GM04503 (cell line): Measurements from ENCODE around the gene MTA3.

Experiments used
- DNase-seq: peaks from one replicate; pipeline ENCODE4 v3.0.0-alpha.2; 2012; ENCODE audit warnings: low read depth

MTA3 gene

GRCh38 chr2:42787424-42787787, 219.0 kb downstream of the MTA3 start:
- no peak for DNase-seq

DNA sequence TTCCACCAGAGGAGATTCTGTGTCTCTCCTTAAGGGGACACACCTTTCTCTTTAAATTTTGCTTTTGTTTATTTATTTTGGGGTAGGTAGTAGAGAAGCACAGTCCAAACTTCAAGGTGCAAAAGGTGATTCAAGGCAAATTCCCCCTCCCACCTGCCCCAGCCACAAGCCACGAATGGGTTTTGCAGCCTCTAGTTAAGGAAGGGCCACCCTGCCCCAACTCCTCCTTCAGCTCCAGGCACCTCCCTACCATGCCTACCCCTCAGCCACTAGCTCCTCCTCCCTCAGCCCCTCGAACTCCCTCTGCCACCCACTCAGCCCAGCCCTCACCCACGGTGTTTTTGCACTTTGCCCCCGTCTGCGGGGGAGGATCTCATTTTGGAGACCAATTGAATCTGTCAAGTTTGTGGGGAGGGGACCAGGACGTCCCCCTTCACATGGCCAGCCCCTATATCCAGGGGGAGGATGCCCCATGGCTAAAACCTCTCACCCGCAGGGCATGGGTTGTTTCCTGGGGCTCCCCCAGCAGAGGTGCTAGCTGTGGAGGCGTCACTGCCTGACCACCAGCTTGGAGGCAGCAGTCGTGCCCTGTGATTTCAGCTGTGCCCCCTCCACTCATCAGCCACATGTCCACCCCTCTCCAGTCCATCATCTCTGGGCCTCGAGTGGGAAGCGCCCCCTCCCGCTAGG, 219.5 kb downstream of the MTA3 start:
- DNase-seq, result no peak

- no peak for DNase-seq
Observed at GRCh38 chr2:42788478-42788793, 220.0 kb downstream of the MTA3 start.

- no peak for DNase-seq
Observed at GRCh38 chr2:42788882-42789281, 220.4 kb downstream of the MTA3 start.

GRCh38 chr2:42789751-42790150, 221.3 kb downstream of the MTA3 start:
- DNase-seq, result no peak

- DNase-seq, result no peak
Observed at GRCh38 chr2:42791606-42792005, 223.2 kb downstream of the MTA3 start.

- no peak for DNase-seq
Observed at GRCh38 chr2:42792087-42792582, 223.7 kb downstream of the MTA3 start.

DNA sequence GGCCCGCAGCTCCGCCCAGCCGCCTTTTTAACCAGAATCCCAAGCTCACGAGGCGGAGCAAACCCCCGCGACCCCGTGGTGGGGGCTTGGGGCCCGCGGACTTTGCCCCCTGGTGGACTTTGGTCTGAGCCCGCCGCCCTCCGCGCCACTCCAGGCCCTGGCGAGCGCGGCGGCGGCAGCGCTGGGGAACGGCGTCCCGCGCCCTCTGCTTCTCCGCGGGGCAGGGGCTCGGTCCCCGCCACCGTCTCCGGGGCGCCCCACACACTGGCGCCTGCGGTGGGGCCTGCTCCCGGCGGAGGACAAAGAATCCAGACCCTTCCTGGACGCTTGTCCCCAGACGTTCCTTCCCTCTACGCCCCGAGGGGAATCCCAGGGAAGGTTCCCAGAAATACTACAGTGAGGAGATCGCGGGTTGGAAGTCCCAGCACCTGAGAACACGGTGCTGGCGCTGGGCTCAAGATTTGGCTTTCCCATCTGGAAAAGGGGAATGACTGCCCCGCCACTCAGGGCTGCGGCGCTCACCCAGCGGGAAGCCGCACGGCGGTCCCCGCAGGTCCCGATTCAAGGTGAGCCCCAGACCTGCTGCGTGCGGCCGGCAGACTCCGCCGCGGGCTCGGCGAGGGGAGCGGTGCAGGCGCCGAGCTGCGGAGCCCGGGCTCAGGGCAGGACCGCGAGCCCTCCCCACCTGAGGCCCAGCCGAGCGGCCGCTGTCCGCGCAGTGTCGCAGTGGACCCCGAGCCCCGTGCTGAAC, 224.3 kb downstream of the MTA3 start, which contains the start of gene HAAO:
TSS of gene HAAO (minus strand) at position 1 of the 751 bp plus-strand sequence. CDS start 47 bp downstream, outside the sequence.
- DNase-seq, result no peak

DNA sequence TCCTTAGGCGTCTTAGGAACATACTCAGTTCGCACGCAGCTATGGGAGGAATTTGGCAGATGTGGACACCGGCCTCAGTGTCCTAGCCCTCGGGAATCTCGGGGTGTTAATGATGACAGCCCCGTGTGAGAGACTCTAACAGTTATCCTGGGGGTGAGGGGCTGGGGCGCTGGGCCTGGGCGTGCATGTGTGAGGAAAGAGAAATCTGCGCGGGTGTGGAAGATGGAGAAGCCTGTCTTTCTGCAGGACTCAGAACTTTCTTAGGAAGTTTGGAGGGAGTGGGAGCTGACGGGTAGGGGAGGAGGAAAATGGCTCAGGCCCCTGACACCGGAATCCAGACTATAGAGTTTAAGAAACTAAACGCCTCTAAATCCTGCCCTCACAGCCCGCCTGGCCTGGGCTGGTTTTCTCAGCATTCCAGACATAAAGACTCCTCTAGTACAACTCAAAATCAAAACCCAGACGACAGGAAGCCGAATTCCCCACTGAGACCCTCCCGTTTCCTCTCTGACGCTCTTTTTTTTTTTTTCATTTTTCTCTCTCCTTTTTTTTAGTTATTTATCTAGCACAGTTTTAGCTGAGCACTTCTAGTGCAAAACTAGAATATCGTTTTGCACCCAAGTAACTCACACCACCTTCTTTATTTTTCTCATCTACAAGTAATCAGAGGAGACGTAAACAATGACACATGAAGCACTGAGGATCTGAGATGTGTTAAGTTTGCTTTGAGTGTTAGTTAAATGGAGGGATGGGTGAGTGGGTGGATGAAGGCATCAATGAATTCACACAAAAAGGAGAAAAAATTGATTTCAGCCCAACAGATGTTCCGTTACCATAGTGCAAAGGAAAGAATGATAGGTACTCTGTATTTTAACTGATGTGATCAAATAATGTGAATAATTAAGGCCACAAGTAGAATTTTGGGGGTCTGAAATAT, 225.2 kb downstream of the MTA3 start:
- no peak for DNase-seq

DNA sequence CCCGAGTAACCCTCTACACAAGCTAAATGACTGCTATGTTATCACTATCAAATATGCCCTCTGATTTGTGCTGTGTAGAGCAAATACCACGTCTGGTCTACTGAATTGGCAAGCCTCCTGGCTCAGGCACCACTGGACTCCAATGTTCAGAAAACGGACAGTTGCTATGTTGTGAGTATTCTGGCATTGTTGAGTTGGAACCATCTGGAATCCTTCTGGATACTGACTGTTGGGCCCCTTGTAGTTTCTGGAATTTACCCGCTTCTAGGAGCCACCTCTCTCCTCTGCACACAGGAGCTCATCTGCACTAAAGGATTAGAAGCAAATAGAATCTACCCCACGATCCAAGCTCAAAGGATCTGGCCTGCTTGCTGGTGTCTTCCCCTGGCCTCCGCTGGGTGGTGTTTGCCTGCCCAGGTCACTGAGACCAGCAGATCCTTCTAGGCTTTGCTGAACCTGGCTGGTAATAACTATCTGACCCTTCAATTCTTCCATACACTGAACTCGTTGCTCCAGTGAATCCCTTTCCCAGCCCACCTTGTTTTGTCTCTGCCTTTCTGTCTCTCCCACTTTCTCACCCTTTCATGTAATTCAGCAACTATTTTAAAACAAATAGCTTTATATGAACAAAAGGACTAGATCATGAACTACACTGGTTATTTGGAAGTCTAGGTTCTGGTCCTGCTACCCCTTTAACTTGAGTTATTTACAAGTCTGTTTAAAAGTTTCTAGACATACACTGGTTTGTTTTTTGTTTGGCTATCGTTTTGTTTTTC, 226.0 kb downstream of the MTA3 start:
- no peak for DNase-seq

GRCh38 chr2:42795275-42795674, 226.8 kb downstream of the MTA3 start:
- no peak for DNase-seq

GRCh38 chr2:42795841-42796301, 227.4 kb downstream of the MTA3 start:
- no peak for DNase-seq

GRCh38 chr2:42796427-42797248, 228.2 kb downstream of the MTA3 start:
- no peak for DNase-seq

GRCh38 chr2:42797281-42797680, 228.8 kb downstream of the MTA3 start:
- no peak for DNase-seq

- no peak for DNase-seq
Observed at GRCh38 chr2:42799881-42800280, 231.4 kb downstream of the MTA3 start.

DNA sequence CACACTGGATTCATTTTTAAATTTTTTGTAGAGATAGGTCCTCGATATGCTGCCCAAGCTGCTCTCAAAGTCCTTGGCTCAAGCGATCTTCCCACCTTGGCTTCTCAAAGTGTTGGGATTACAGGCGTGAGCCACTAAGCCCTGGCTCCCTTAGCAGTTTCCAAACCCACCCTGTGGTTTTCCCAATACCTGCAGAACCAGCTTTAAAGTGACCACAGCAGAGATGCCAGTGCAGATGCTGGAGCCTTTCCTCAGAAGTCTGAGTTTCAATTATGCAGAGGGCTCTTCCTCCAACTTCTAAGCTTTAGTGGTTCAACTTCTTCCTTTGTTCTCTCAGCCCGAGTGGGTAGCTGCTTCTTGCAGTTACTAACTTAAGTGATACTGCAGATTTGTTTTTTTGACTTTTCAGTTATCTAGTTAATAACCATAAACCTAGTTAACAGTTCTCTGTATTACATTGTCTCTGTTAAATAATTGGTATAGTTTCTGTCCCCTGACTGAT, 232.1 kb downstream of the MTA3 start:
- DNase-seq, result no peak

DNA sequence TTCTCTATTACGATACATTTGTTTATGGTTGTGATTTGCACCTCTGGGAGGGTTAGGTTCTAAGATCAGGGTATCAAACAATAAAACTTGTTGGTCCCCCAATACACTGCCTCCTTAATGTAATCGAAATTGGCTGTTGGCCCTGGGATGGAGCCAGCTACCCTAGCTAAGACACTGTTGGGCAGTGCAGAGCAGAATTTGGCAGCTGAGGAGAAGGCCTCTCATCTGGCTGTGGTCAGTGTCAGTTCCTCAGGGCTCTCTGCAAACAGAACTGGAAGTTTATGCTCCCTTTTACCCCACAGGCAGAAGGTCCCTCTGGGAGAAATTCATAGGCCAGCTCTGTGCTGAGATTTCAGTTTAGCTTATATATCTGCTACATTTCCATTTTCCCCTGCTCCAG, 232.5 kb downstream of the MTA3 start:
- DNase-seq, result no peak

- no peak for DNase-seq
Observed at GRCh38 chr2:42801381-42801780, 232.9 kb downstream of the MTA3 start.

GRCh38 chr2:42802150-42802549, 233.7 kb downstream of the MTA3 start:
- DNase-seq, result no peak

DNA sequence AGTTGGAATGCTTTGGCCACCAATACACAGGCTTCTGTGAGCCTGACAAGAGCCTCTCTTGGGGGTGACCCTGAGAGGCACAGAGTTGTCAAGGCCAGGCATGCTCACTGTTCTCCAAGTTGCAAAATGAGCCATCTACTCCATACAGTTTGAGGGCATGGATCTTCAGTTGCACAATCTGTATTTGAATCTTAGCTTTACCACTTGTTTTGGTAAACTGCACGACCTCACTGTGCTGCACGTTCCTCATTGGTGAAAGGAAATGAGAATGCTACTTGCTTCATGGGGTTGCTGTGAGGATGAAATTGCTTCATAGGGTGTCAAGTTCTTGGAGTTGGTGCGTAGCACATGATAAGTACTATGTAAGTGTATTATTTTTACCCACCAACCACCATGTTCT, 235.9 kb downstream of the MTA3 start:
- DNase-seq, result no peak

DNA sequence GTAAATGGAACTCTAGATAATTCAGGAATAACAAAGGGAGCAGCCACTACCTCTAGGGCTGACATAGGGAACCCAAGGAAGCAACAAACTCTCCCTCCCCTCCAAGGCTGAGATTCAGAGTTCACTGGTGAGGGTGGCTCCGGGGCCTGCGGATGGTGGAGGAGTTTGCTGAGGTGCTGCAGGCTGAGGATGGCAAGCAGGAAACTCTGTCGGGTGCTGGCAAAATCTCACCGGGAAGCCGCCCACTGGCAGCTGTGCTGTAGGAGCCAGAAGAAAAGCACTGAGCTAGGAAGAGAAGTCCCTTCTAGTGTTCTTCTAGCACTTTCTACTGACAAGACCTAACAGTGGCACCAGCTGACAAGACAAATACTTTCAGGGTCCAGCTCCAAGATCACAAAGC, 236.5 kb downstream of the MTA3 start:
- no peak for DNase-seq
